ENCODE results near the gene NUDT22. TPM values are rescaled to one million over a fixed set of nuclear protein-coding genes. Genes with fewer than 3 reads are reported as not detected.

The NUDT22 gene
- total RNA-seq, 4 donors from 2014 or later, result 44.5 to 66.1 (median 54.4) TPM

DNA sequence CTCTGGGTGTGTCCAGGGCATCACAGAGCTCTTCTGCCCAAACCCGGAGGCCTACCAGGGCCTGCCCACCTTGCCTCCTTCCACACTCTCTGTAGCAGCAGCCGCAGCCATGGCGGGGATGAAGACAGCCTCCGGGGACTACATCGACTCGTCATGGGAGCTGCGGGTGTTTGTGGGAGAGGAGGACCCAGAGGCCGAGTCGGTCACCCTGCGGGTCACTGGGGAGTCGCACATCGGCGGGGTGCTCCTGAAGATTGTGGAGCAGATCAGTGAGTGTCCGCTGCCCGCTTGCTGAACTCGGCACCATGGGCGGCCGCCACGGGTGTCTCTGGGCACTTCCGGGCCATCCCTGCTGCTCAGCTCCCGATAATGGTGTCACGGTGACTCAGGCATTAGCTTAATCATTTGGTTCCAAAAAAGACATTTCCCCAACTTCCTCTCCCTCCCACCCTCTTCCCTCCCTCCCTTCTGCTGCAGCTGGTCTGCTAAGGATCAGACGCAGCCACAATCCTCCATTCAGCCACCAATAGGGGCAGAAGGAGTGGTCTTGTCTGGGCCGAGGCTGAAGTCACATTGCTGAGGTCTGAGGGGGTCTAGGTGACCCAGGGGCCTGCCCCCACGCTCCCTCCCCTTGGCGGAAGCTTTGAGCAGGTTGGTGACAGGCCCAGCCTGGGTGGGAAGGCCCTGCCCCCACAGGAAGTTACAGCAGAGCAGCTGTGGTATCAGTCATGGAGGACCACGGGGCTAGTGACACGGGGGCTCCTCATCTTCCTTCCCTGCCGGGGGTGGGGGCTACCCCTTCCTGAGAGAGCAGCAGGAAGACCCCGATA lies 18.6 kb upstream of the NUDT22 start:
- Histone ChIP-seq H3K4me3 (peak overlapping the region; percentile 45), H3K9me3 (no peaks in the 10 kb centered on the region), H3K4me1 (peaks cover 36% of the 10 kb centered on the region), H3K27me3 (no peaks in the 10 kb centered on the region), H3K27ac (peak overlapping the region; percentile 81), H3K36me3 (peaks cover 32% of the 10 kb centered on the region)
- TF ChIP-seq EP300 (IDR thresholded peaks at IDR 0.05) (no peak), POLR2A (IDR thresholded peaks at IDR 0.05) (peak in 1 of 2 donors; percentile 22)
- peak in 1 of 2 donors; percentile 81 for DNase-seq (ENCODE audit: low spot score in 2 of 2)
- 44% methylated on average over 27 of the region's 30 CpGs for WGBS

DNA sequence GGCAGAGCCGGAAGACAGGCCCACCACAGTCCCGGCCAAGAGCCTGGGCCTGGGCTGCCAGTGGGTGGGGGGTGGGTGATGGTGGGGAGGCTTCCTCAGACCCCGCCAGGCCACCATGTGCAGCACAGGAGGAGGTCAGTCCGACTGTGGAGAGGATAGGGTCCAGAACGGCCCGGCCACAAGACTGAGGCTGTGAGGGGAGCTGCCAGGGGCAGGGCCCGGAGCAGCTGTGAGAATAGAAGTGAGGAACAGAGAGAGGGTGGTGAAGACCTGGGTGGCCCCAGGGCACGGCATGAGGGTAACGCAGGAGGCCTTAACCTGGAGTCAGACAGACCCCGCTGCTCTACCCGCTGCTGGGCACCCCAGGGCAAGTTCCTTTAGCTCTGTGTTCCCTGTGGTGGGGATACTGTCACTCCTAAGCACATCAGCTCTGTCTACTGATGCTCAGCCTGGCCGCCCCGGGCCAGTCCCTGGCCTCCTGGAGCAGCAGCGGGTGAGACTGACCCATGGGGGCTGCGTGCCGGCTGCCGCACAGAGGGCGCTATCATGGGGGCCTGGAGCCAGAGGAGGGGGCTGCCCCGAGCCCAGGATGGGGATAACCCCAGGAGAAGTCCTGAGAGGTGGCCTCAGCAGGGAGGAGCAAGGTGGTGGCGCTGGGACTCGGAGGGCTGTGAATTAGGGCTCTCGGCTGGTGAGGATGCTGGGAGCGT lies 17.8 kb upstream of the NUDT22 start:
- DNase-seq (ENCODE audit: low spot score in 2 of 2), result no peak
- WGBS, result 78% methylated on average over 21 of the region's 23 CpGs
- Histone ChIP-seq H3K9me3 (no peaks in the 10 kb centered on the region), H3K4me1 (peaks cover 36% of the 10 kb centered on the region), H3K36me3 (peaks cover 24% of the 10 kb centered on the region), H3K4me3 (peak overlapping the region; percentile 45), H3K27ac (peak overlapping the region; percentile 81), H3K27me3 (no peaks in the 10 kb centered on the region)
- TF ChIP-seq POLR2A (IDR thresholded peaks at IDR 0.05) (no peak), EP300 (IDR thresholded peaks at IDR 0.05) (no peak), POLR2AphosphoS5 (IDR thresholded peaks at IDR 0.05) (no peak)
- TF ChIP-seq, protein P1, sequence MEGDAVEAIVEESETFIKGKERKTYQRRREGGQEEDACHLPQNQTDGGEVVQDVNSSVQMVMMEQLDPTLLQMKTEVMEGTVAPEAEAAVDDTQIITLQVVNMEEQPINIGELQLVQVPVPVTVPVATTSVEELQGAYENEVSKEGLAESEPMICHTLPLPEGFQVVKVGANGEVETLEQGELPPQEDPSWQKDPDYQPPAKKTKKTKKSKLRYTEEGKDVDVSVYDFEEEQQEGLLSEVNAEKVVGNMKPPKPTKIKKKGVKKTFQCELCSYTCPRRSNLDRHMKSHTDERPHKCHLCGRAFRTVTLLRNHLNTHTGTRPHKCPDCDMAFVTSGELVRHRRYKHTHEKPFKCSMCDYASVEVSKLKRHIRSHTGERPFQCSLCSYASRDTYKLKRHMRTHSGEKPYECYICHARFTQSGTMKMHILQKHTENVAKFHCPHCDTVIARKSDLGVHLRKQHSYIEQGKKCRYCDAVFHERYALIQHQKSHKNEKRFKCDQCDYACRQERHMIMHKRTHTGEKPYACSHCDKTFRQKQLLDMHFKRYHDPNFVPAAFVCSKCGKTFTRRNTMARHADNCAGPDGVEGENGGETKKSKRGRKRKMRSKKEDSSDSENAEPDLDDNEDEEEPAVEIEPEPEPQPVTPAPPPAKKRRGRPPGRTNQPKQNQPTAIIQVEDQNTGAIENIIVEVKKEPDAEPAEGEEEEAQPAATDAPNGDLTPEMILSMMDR (IDR thresholded peaks at IDR 0.05), result no peak

DNA sequence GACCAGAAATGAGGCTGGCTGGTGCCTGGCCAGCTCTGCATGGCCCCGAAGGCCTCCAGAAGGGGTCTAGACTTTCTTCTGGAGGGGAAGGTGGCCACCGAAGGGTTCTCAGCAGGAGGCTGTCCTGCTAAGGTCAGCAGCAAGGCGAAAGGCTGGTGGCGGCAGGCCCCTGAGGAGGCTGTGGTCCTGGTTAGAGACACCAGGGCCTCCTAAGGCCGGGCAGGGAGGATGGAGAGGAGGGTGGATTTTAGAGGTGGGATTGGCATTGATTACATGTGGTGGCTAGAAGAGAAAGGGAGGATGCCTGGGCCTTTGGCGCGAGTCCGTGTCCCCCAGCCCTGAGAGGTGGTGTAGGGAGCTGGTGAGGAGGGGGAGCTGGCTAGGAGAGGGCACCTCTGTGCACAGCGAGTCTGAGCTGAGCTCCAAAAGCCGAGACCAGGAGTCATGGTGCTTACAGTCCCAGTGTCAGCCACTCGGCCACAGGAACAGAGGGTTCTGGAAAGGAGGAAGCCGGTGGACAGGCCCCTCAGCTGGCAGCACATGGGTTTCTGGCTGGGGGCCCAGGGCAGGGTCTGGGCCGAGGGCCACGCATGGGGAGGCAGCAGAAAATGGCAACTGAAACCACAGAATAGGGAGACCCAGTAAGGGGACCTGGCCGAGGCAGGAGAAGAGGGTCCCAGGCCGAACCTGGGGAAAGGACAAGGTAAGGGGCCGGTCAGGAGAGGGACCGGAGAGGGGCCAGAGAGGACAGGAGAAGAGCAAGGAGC lies 17.1 kb upstream of the NUDT22 start:
- peak overlapping the region; percentile 81 for H3K27ac ChIP-seq
- TF ChIP-seq POLR2AphosphoS5 (IDR thresholded peaks at IDR 0.05), result no peak
- TF ChIP-seq EP300 (IDR thresholded peaks at IDR 0.05), result no peak
- TF ChIP-seq, protein P1 (IDR thresholded peaks at IDR 0.05), result no peak
- no peak for TF ChIP-seq POLR2A (IDR thresholded peaks at IDR 0.05)

DNA sequence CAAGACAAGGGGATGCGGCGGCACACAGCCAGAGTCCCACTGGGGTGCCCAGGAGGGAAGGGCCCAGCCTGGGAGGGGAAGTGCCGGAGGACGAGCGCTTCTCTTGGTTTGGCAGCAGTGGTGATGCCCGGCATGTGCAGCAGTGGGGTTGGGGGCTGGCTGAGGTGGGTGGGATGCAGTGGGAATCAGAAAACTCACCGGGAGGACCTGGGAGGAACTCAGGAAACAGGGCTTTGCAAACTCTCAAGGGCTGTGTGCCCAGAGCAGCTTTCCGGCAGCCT lies 16.6 kb upstream of the NUDT22 start:
- TF ChIP-seq EP300 (IDR thresholded peaks at IDR 0.05) (no peak), POLR2AphosphoS5 (IDR thresholded peaks at IDR 0.05) (no peak), POLR2A (IDR thresholded peaks at IDR 0.05) (no peak)
- TF ChIP-seq, protein P1 (IDR thresholded peaks at IDR 0.05), result no peak
- Histone ChIP-seq H3K9me3 (no peaks in the 10 kb centered on the region), H3K27ac (no peak overlapping the region), H3K36me3 (peaks cover 14% of the 10 kb centered on the region), H3K27me3 (no peaks in the 10 kb centered on the region), H3K4me3 (no peak overlapping the region), H3K4me1 (peaks cover 31% of the 10 kb centered on the region)
- no peak for DNase-seq (ENCODE audit: low spot score in 2 of 2)
- WGBS, result 90% methylated on average over 8 of the region's 8 CpGs

More for the DNA sequence above, 17.1 kb upstream of the NUDT22 start:
- peaks cover 36% of the 10 kb centered on the region for H3K4me1 ChIP-seq
- WGBS, result 85% methylated on average over 18 of the region's 18 CpGs
- H3K27me3 ChIP-seq, result no peaks in the 10 kb centered on the region
- no peaks in the 10 kb centered on the region for H3K9me3 ChIP-seq
- no peak for DNase-seq (ENCODE audit: low spot score in 2 of 2)
- H3K4me3 ChIP-seq, result no peak overlapping the region
- H3K36me3 ChIP-seq, result peaks cover 17% of the 10 kb centered on the region

DNA sequence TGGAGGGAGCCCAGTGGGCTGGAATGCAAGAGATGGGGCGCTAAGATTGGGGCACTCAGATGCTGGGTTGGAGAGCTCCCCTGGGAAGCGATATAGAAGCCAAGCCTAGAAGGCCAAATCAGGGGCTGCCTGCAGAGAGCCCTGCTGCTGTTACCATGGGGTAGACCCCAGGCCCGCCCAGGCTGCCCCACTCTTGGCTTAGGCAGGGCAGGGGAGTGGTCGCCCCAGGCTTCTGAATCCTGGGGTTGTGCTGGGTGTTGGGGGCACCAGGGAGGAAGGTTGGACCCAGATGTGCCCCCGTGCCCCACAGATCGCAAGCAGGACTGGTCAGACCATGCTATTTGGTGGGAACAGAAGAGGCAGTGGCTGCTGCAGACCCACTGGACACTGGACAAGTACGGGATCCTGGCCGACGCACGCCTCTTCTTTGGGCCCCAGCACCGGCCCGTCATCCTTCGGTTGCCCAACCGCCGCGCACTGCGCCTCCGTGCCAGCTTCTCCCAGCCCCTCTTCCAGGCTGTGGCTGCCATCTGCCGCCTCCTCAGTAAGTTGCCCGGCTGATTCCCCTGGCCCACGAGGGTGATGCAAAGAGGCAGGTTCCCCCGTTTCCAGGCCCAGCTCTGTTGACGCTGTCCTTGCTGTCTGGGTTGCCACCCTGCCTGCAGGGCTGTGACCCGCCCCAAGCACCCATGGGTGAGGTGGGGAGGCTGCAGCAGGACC lies 15.6 kb upstream of the NUDT22 start:
- Histone ChIP-seq H3K9me3 (no peaks in the 10 kb centered on the region), H3K36me3 (peaks cover 13% of the 10 kb centered on the region), H3K4me3 (no peak overlapping the region), H3K4me1 (peaks cover 23% of the 10 kb centered on the region), H3K27me3 (no peaks in the 10 kb centered on the region), H3K27ac (no peak overlapping the region)
- TF ChIP-seq EP300 (IDR thresholded peaks at IDR 0.05) (no peak), POLR2AphosphoS5 (IDR thresholded peaks at IDR 0.05) (no peak), POLR2A (IDR thresholded peaks at IDR 0.05) (no peak)
- TF ChIP-seq, protein P1 (IDR thresholded peaks at IDR 0.05), result no peak
- 88% methylated on average over 5 of the region's 24 CpGs for WGBS
- no peak for DNase-seq (ENCODE audit: low spot score in 2 of 2)
